Fibroblast of pulmonary artery (primary cell): Measurements from ENCODE around the gene PAPLN.
A peak's percentile ranks its signal among the peaks of the same experiment; 100 is the strongest.

ENCODE experiments used
- DNase-seq: peaks from one replicate; pipeline ENCODE4 v3.0.0-alpha.2; 2010; ENCODE audit warnings: low read depth
- H3K4me3 ChIP-seq: replicated peaks from 2 replicates; pipeline ENCODE4 v1.5.1; 2011; ENCODE audit warnings: low read depth, mild to moderate bottlenecking, control low read depth, low read length, moderate library complexity
- TF ChIP-seq, protein P1 (sequence below): IDR thresholded peaks from 2 replicates; pipeline ENCODE4 v1.5.1; 2011; ENCODE audit warnings: mild to moderate bottlenecking, control low read depth, low read length, inconsistent platforms; ENCODE audit errors: missing control alignments

The PAPLN gene

DNA sequence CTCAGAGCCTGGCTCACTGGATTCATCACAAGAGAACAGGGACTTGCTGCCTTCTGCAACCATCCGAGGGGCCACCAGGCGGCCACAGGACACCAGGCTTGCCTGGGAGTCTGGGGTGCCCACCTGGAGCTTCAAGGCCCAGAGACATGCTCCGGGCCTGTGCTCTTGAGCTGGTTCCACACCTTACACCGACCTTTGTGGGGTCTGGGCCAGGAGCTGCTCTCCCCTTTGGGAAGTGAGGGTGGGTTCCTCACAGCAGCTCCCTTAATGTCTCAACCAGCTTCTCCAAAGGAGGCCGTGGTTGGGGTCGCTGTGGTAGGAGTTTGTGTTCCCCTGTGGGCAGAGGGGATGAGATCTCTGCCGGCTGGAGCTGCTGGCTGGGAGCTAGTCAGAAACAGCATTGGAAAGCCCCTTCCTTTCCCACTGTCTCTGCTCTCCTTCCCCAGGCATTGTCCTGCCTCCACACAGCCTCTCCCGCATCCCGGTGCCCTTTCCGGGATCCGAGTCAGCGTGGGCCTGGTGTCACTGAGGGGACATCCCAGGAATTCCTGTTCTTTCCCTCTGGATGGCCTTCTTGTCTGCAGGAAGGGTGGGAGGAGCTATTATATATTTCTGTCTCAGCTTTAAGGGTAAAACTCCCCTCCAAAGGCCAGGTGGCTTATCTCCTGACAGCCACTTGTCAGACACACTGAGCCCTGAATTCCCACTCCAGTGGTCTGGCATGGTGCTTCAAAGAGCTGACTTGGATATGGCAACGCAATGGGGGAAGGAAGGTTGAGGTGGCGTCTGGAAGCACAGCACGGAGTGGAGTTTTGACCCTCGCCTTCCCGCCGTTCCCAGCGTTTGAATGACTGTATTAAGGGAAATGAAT, 5.1 kb upstream of the PAPLN start:
- TF ChIP-seq, protein P1, sequence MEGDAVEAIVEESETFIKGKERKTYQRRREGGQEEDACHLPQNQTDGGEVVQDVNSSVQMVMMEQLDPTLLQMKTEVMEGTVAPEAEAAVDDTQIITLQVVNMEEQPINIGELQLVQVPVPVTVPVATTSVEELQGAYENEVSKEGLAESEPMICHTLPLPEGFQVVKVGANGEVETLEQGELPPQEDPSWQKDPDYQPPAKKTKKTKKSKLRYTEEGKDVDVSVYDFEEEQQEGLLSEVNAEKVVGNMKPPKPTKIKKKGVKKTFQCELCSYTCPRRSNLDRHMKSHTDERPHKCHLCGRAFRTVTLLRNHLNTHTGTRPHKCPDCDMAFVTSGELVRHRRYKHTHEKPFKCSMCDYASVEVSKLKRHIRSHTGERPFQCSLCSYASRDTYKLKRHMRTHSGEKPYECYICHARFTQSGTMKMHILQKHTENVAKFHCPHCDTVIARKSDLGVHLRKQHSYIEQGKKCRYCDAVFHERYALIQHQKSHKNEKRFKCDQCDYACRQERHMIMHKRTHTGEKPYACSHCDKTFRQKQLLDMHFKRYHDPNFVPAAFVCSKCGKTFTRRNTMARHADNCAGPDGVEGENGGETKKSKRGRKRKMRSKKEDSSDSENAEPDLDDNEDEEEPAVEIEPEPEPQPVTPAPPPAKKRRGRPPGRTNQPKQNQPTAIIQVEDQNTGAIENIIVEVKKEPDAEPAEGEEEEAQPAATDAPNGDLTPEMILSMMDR, result peak; percentile 38
- no peak overlapping the region for H3K4me3 ChIP-seq
- DNase-seq, result no peak

DNA sequence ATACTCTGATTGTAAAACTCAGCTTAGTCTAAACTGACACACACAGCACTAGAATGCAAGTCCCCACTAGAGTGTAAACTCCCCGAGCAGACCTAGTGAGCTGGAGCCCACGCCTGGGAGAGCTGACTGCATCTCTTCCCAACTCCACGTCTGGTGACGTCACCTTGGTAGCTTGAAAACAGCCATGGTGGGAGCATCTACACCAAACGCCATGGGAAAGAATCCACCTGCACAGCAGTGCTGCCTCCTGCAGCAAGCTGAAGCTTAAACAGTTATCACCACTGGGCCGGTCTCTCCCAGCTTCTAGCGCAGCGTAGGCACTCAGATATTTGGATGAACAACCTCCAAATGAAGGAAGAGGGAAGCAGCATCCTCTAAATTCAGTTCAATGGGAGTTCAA, 4.3 kb upstream of the PAPLN start:
- TF ChIP-seq, protein P1, result no peak
- peak; percentile 46 for DNase-seq
- no peak overlapping the region for H3K4me3 ChIP-seq

DNA sequence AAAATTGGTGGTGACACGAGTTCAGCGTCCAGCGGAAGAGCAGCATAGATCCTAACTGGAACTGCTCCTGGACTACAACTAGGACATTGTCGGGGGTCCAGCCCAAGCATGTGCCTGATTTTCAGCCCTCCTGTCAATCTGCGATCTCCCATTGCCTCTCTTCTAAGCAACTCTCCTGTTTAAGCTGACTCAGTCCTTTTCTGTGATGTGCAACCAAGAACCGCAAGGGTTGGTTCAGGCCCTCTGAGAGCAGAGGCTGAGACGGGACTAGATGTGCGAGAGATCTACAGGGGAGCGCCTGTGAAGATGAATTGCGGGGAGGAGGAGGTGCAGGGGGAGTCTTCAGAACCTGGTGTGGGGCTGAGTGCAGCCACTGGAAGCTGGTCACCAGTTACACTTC, 3.7 kb upstream of the PAPLN start:
- TF ChIP-seq, protein P1, result no peak
- H3K4me3 ChIP-seq, result no peak overlapping the region
- DNase-seq, result no peak

DNA sequence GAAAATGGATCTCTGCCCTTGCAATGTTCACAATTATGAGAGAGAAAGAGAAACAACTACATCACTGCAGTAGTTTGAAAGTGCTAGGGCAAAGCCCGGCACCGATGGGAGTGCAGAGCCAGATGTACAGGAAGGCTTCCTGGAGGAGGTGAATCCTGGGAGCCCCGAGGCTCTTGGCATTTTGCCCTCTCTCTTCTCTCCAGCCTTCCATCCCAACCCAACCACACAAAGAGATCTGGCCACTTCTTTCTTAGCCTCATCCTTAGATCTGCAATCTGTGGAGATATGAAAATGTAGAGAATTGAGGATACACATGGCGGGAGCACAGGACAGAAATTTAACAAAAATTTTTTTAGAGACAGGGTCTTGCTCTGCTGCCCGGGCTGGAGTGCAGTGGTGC, 3.3 kb upstream of the PAPLN start:
- TF ChIP-seq, protein P1, result no peak
- H3K4me3 ChIP-seq, result no peak overlapping the region
- DNase-seq, result no peak

DNA sequence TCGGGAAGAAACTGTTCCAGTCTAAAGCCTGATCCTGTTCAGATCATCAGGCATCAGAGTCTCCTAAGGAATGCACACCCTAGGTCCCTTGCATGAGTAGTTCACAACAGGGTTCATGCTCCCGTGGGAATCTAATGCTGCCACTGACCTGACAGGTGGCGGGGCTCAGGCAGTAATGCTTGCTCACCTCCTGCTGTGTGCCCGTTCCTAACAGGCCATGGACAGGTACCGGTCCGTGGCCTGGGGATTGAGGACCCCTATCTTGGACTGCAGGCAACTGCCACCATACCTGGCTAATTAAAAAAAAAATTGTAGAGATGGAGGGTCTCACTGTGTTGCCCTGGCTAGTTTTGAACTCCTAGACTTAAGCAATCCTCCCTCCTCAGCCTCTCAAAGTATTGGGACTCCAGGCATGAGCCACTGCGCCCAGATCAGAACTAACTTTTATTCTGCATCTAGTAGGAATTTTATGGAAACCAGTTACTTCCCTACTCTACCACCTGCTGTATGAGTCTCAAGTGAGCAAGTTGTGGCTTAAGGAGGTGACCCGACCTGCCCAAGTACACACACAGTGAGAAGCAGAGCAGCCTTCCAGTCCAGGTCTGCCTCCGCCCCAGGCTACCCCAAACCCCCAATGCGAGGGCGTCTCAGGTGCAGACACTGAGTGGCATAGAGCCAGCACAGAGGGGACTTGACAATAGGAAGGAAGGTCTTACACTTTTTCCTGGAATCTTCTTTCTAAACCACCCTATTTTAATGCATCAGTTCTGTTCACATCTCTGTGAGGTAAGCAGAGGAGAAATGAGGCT, 2.5 kb upstream of the PAPLN start:
- TF ChIP-seq, protein P1, result no peak
- no peak overlapping the region for H3K4me3 ChIP-seq
- DNase-seq, result no peak

DNA sequence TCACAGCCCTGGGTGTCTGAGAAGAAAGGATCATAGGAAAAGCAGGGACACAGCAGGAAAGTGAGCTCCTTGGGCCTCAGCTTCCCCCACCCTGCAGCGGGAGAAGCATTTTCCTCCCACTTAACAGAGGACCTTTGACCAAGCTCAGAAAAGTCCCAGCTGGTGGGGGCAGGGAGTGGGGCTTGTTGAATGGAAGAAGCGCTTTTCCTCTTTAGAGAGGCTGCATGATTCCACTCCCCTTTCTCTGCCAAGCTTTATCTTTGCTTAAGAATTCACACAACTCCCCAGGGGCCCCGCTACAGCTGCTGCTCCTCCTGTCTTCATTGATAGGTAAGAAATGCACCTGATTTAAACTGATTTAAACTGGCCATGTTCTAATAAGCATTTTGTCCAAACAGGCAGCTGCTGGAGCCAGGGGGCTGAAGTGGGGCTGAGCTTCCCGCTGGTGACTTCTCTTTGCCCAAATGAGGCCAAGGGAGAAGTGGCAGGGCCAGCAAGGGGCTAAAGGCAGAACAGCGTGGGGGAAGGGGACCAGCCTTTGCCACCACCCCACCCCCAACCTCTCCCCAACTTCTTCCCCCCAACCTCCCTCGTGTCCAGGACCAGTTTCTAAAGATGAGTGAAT, 1.7 kb upstream of the PAPLN start:
- TF ChIP-seq, protein P1, result no peak
- H3K4me3 ChIP-seq, result no peak overlapping the region
- peak; percentile 77 for DNase-seq
